Activated T-cell treated with anti-CD3 and anti-CD28 coated beads, Interleukin-2, amount 50 U/mL, for 72 hours (primary cell): Measurements from ENCODE around the gene SUFU. TPM values are rescaled to one million over a fixed set of nuclear protein-coding genes. Genes with fewer than 3 reads are reported as not detected.
A peak's percentile ranks its signal among the peaks of the same experiment; 100 is the strongest.
"Not testable (repeated sequence)": the region's sequence is repeated elsewhere in the genome, so short reads cannot be mapped to it uniquely, and the experiment has no call there.

Experiments used
- ATAC-seq, 2 donors: fragments of 150-1000 bp; cut with Tn5 transposase; replicated peaks in 1 of 2; 2 replicates each; pipeline ENCODE4 v1.10.0; 2021; ENCODE audit warnings: moderate library complexity in 2 of 2, mild to moderate bottlenecking in 1 of 2
- DNase-seq, 2 donors: peaks; one replicate each; pipeline ENCODE4 v3.0.0; 2021 to 2022; ENCODE audit warnings: mixed read lengths in 1 of 2
- H3K27ac Mint-ChIP-seq: one replicate; pipeline ENCODE4 v1.8.0; 2022; ENCODE audit warnings: mild to moderate bottlenecking, moderate library complexity, mixed read lengths
- H3K27me3 Mint-ChIP-seq: one replicate; pipeline ENCODE4 v1.8.0; 2022; ENCODE audit warnings: low read depth, mixed read lengths
- H3K36me3 Mint-ChIP-seq, 2 donors: one replicate each; pipeline ENCODE4 v1.8.0; 2022; ENCODE audit warnings: mixed read lengths in 2 of 2, mild to moderate bottlenecking in 1 of 2; ENCODE audit not compliant: insufficient read depth in 2 of 2
- H3K4me1 Mint-ChIP-seq: one replicate; pipeline ENCODE4 v1.8.0; 2022; ENCODE audit warnings: low read depth, mixed read lengths
- H3K4me3 Mint-ChIP-seq, 2 donors: one replicate each; pipeline ENCODE4 v1.8.0; 2022; ENCODE audit warnings: mild to moderate bottlenecking in 2 of 2, mixed read lengths in 2 of 2, moderate library complexity in 2 of 2
- H3K9me3 Mint-ChIP-seq, 2 donors: one replicate each; pipeline ENCODE4 v1.8.0; 2022; ENCODE audit warnings: mixed read lengths in 2 of 2
- total RNA-seq, 2 donors: library from RNA; stranded (reverse); gene quantifications; one replicate each; pipeline ENCODE4 v1.2.3, GENCODE V29; 2022

SUFU gene
- total RNA-seq, 2 donors from 2014 or later = 9.1 to 9.2 TPM

DNA sequence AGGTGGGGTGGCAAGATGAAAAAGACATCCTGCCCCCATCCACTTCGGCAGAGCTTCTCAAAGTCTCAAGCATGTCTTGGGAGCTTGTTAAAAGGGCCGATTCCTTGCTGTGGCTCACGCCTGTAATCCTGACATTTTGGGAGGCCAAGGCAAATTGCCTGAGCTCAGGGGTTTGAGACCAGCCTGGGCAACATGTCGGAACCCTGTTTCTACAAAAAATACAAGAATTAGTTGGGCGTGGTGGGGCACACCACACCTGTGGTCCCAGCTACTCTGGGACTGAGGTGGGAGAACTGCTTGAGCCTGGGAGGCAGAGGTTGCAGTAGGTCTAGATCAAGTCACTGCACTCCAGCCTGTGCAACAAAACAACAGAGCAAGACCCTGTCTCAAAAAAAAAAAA, 155.0 kb downstream of the SUFU start:
- Mint-ChIP-seq H3K4me1 (peaks cover 57% of the 10 kb centered on the region), H3K36me3 (peaks cover 3 to 19% of the 10 kb centered on the region in 2 donors)
- ATAC-seq = no peak

DNA sequence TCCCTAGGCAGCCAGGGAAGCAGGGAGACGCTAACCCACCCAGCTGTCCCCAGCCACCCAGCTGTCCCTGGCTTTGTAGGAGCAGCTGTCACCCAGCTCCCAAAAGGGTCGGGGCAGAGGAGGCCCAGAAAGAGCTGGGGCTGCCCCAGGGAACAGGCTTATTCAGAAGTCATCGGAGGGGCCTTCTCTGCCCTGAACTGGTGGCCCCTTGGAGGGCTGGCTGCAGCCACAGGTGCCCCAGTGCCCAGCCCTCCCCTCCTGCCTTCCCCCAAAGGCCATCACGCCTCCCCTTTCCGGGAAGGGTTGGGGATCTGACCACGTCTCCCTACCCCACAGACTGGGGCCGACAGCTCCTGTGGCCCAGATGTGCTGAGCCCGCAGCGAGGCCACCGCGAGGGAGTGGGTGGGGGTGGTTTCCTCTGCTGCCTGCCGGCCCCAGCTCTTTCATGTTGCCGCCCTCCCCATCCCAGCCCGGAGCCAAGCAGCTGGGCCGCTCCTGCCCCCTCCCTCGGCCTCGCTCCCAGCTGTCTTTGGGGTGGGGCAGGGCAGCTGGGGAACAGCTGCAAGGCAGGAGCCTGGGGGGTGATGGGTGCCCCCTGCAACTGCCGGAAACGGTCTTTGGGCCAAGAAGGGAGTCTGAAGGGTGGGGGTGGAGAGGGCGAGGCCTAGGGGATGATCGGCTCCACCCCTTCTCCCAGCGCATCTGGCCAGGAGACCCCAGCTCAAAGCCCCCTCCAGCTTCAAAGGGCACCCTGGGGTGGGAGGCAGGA, 157.3 kb downstream of the SUFU start:
- Mint-ChIP-seq H3K27me3 (no peaks in the 10 kb centered on the region), H3K9me3 (no peaks in the 10 kb centered on the region), H3K4me1 (peaks cover 53% of the 10 kb centered on the region), H3K4me3 (peak overlapping the region; percentile 79 to 82), H3K36me3 (peaks cover 0 to 10% of the 10 kb centered on the region in 2 donors), H3K27ac (peak overlapping the region; percentile 91)
- peak; percentile 84 to 85 for DNase-seq
- peak; percentile 90 to 91 for ATAC-seq

More for the DNA sequence above, 155.0 kb downstream of the SUFU start:
- H3K27me3 Mint-ChIP-seq = no peaks in the 10 kb centered on the region
- H3K4me3 Mint-ChIP-seq = no peak overlapping the region
- DNase-seq = no peak
- peak overlapping the region; percentile 36 for H3K27ac Mint-ChIP-seq
- H3K9me3 Mint-ChIP-seq = no peaks in the 10 kb centered on the region

DNA sequence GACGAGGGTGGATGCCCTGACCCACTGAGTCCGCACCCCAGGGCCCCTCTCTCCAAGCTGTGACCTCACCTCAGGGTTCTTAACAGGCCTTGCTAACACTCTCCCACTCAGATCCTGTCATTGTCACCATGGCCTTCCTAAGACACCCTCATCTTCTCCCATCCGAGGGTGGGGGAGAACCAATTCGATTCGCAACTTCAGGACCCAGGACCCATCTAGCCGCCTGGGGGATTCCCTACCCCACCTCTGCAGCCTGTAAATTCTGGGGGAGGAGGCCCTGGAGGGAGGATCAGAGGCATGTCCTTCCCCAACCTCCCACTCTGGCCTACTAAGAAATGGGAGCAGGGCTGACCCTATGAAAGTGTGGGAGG, 157.9 kb downstream of the SUFU start:
- Mint-ChIP-seq H3K36me3 (peaks cover 0 to 10% of the 10 kb centered on the region in 2 donors), H3K9me3 (no peaks in the 10 kb centered on the region), H3K27ac (peak overlapping the region; percentile 91), H3K27me3 (no peaks in the 10 kb centered on the region), H3K4me3 (peak overlapping the region; percentile 79 to 82), H3K4me1 (peaks cover 53% of the 10 kb centered on the region)
- DNase-seq = no peak
- peak; percentile 39 to 51 for ATAC-seq

DNA sequence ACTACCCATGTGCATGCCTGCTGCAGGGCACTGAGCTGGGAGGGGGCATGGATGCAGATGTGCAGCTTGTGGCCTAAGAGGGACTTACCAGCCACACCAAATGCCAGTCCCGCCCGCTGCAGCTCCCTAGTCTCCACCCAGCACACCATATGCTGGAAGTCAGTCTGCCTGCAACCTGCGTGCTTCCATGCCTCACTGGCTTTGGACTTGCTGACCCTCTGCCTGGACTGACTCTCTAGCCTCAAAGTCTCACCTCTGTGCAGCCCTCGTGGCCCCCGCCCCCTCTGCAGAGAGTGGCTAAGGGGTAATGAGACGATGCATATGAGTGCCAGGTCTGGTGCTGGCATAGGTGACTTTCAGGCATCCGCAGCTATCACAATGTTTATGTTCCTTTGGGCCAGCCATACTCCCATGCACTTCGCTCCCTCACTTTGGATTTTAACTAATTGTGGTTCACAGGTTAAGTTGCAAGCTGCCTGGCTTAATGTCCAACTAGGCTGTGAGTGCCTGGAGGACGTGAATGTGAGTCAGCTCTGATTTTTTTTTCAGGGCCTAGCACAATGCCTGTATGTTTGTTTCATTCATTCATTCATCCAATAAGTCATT, 162.2 kb downstream of the SUFU start:
- no peaks in the 10 kb centered on the region for H3K36me3 Mint-ChIP-seq
- H3K4me1 Mint-ChIP-seq = peaks cover 34% of the 10 kb centered on the region
- H3K27me3 Mint-ChIP-seq = no peaks in the 10 kb centered on the region
- ATAC-seq = no peak
- H3K27ac Mint-ChIP-seq = no peak overlapping the region
- H3K9me3 Mint-ChIP-seq = no peaks in the 10 kb centered on the region
- H3K4me3 Mint-ChIP-seq = no peak overlapping the region
- no peak for DNase-seq

DNA sequence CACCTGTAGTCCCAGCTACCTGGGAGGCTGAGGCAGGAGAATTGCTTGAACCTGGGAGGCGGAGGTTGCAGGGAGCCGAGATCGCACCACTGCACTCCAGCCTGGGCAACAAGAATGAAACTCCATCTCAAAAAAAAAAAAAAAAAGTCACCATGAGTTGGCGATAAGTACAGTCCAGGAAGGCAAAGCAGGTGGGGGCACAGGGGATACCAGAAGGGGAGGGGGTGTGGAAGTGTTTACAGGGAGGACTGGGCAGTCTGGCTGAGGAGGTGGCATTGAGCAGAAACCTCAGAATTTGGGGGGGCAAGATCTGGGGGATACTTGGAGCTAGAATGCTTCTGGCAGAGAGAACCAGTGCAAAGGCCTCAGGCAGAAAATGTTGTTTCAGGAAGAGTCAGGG, 163.6 kb downstream of the SUFU start:
- peaks cover 20% of the 10 kb centered on the region for H3K4me1 Mint-ChIP-seq
- ATAC-seq, H3K36me3 Mint-ChIP-seq, H3K9me3 Mint-ChIP-seq, H3K27ac Mint-ChIP-seq, H3K4me3 Mint-ChIP-seq, H3K27me3 Mint-ChIP-seq, DNase-seq: not testable (repeated sequence)

DNA sequence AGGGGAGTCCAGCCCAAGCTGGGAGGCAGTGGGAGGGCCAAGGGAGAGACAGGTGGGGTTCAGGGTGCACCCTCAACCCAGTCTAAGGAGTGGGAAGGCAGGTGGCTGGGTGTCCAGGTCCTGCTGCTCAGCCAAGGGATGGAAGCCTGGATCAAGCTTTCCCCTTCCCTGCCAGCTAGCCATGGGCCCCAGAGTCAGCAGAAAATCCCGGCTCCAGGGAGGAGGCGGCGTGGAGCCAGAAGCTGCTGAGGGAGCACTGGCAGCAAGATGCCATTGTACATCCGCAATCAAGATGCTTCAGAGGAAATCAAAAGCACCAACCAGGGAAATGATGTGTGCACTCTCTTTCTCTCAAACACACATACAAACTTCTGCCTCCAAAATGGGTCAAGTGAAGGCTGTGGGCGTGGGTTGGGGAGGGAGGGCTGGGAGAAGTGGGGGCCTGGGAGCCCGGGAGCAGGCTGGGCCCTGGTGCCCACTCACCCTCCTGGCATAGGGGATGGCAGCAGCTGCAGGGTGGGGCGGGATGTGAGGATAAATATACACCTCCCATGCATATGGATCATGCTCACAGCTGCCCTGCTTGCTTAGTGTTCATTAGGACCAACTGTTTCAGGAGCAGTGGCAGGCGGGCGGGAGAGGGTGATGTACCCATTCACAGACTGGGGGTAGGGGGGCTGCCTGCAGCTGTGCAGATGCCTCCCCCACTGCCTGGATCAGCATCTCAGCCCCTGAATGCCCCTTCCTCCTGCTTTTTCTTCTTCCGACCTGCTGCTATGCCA, 164.7 kb downstream of the SUFU start:
- no peak for ATAC-seq
- Mint-ChIP-seq H3K4me3 (no peak overlapping the region), H3K27me3 (no peaks in the 10 kb centered on the region), H3K27ac (no peak overlapping the region), H3K9me3 (no peaks in the 10 kb centered on the region), H3K36me3 (no peaks in the 10 kb centered on the region), H3K4me1 (peaks cover 21% of the 10 kb centered on the region)
- no peak for DNase-seq

DNA sequence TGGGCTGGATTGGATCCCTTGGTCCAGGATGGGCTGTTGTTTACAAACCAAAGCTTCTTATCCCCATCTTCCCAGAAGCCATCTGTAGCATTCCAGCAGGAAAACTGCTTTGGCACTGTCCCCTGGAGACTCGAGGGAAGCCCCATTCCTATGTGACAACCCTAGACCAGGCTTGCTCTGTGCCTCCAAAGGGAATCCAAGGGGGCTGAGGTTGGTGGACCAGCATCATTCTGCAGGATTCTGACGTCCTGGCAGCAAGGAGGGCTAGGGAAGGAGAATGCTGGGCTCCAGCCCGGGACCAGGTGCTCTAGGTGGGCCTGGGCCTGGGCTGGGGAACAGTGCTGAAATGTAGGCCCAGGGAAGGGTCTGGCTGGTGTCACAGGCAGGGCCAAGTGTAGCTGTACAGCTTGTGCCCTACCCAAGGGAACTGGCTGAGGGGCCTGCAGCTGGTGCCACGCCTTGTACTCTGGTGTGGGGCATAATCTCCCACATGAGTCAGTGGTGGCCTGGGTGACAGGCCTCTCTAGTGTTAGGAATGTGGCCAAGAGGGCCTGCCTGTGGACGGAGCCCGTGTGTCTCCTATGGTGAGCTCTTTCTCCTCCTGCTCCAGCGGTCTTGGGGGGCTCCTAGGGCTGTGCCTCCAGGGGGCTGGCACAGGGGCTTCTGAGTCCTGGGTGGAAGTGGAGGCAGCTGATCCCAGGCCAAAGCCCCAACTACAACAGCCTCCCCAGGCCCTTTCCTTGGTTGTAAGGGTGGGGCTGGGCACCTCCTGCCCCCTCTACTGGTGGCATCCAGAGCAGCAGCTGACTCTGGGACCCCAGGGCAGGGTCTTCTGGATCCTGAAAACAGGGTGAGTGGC, 165.7 kb downstream of the SUFU start:
- peak in 1 of 2 donors; percentile 18 for ATAC-seq
- Mint-ChIP-seq H3K27me3 (no peaks in the 10 kb centered on the region), H3K36me3 (no peaks in the 10 kb centered on the region), H3K4me3 (no peak overlapping the region), H3K9me3 (no peaks in the 10 kb centered on the region), H3K4me1 (peaks cover 31% of the 10 kb centered on the region), H3K27ac (no peak overlapping the region)
- peak in 1 of 2 donors; percentile 35 for DNase-seq

DNA sequence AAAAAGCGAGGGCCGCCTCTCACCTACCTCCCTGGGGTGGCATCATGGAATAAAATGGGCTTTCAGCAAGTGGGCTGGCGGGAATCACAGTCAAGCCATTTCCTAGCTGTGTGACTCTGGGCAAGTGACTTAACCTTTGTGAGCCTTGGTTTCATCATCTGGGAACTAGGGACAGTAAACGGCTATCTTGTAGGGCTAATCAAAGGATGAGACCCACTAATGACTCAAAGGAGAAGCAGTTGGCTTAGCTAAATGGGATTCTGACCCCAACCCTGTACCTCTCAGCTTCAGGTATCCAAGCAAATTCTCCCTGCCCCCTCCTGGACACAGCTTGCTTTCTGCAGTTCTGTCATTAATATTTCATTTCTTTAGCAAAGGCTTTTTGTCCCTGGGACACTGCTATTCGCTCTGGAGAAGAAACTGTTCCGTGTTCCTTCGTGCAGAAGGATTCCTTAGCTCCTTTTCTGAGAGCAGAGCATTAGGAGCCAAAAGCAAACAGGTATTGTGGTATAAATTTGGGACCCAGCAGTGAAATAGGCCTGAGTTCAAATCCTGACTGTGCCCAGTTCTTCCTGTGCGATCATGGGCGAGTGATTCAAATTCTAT, 166.4 kb downstream of the SUFU start:
- ATAC-seq = no peak
- Mint-ChIP-seq H3K4me1 (peaks cover 35% of the 10 kb centered on the region), H3K4me3 (no peak overlapping the region), H3K27me3 (no peaks in the 10 kb centered on the region), H3K9me3 (no peaks in the 10 kb centered on the region), H3K27ac (no peak overlapping the region), H3K36me3 (no peaks in the 10 kb centered on the region)
- DNase-seq = no peak

DNA sequence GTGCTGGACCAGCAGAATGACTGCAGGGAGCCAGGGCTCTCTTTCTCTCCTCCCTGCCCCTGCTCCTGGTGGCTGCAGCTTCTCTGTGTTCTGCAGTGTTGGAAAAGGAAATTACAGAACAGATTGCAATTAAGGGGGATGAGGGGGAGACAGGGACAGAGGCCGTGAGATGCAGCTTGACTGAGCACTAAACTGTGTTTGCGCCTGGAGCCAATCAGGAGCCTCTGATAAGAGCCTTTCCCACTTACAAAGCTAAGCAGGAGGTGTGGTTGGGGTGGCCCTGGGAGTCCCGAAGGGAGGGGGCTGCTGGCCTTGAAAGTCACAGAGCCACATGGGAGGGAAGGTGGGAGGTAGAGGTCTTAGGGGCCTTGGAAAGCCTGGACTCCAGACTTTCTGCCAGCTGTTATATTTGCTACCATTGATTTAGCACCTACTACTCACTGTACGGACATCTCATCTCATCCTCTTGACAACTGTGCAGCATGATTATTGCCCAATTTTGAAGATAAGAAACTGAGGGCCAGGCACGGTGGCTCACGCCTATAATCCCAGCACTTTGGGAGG, 167.2 kb downstream of the SUFU start:
- Mint-ChIP-seq H3K4me3 (no peak overlapping the region), H3K27ac (no peak overlapping the region), H3K9me3 (no peaks in the 10 kb centered on the region), H3K36me3 (no peaks in the 10 kb centered on the region), H3K27me3 (no peaks in the 10 kb centered on the region), H3K4me1 (peaks cover 40% of the 10 kb centered on the region)
- DNase-seq = no peak
- no peak for ATAC-seq

DNA sequence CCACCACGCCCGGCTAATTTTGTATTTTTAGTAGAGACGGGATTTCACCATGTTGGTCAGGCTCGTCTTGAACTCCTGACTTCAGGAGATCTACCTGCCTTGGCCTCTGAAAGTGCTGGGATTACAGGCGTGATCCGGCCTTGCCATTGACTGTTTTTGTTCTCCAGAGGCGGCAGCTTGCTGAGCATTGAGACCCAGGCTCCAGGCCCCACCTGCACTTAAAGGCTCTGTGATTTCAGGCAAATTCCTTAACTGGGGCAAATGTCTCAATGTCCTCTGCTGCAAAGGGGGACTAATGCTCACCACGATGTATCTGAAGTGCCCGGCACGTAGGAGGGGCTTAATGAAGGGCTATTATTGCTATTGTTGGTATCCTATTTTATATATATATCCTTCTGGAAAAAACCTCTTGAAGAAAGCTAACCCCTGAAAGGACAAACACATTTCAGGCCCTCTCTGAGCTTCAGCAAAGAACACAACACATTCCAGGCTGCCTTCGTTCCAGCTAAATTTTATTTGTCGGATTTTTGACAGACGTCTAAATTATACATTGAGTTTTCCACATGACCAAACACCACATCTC, 169.6 kb downstream of the SUFU start:
- no peak for ATAC-seq
- Mint-ChIP-seq H3K4me3 (peak overlapping the region; percentile 82 to 83), H3K36me3 (no peaks in the 10 kb centered on the region), H3K9me3 (no peaks in the 10 kb centered on the region), H3K4me1 (peaks cover 35% of the 10 kb centered on the region), H3K27ac (peak overlapping the region; percentile 74), H3K27me3 (no peaks in the 10 kb centered on the region)
- DNase-seq = no peak

DNA sequence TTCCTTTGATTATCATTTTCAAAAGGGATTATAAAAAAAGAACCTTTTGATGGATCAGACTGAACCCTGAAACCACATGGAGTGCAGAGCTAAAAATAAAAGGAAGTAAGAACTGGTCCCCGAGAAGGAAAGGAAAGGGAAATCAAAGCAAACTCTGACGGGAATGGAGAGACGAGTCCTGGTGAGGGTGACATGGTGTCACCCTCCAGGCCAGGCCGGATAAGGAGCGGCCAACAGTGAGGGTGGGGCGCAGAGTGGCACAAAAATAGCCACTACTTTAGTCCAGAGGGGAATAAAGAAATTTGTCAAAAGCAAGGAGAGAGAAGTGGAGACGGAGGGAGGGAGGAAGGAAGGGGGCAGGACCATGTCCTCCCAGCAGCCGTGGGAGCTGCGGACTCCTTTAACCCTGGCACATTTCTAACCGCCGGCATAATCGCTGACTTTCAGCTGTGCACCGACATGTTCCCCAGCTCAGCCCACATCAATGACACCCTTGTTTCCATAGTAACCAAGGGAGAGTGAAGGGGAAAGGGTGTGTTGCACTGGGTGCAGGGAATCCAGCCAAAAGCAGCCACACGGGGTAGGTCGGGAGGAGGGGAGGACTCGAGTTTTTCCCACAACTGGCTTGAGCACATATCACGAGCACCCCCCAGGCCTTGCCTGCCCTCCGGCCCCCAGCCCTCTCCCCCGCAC, 170.2 kb downstream of the SUFU start:
- Mint-ChIP-seq H3K4me1 (peaks cover 34% of the 10 kb centered on the region), H3K36me3 (no peaks in the 10 kb centered on the region), H3K27ac (peak overlapping the region; percentile 74), H3K9me3 (no peaks in the 10 kb centered on the region), H3K4me3 (peak overlapping the region; percentile 82 to 83), H3K27me3 (no peaks in the 10 kb centered on the region)
- DNase-seq (peak; percentile 67 to 73), ATAC-seq (peak; percentile 91 to 92)
